HG03045 (cell line): ENCODE data around the gene NCAPH2.
"Not testable (repeated sequence)": the region's sequence is repeated elsewhere in the genome, so short reads cannot be mapped to it uniquely, and the experiment has no call there.

Experiments used
- ATAC-seq: cut with Tn5 transposase; IDR thresholded peaks from one replicate; pipeline ENCODE4 v1.9.1; 2021; ENCODE audit warnings: mild to moderate bottlenecking, moderate library complexity; ENCODE audit not compliant: unreplicated experiment

Gene NCAPH2

GRCh38 chr22:50528682-50529415 lies 20.8 kb downstream of the NCAPH2 start:
- no peak for ATAC-seq

GRCh38 chr22:50529416-50529896 lies 21.4 kb downstream of the NCAPH2 start:
- ATAC-seq: no peak

GRCh38 chr22:50529897-50530579 lies 22.0 kb downstream of the NCAPH2 start, which contains the start of gene TYMP:
TYMP (minus strand) TSS chr22:50530012; CDS start chr22:50529709, 303 bp downstream.
- ATAC-seq: no peak

GRCh38 chr22:50530580-50530876 lies 22.5 kb downstream of the NCAPH2 start:
- no peak for ATAC-seq

GRCh38 chr22:50530877-50531545 lies 23.0 kb downstream of the NCAPH2 start:
- ATAC-seq: no peak

GRCh38 chr22:50531546-50531961 lies 23.5 kb downstream of the NCAPH2 start:
- peak; percentile 28 for ATAC-seq

- ATAC-seq: no peak
These were observed 24.1 kb downstream of the NCAPH2 start for GRCh38 chr22:50531962-50532674.

GRCh38 chr22:50532824-50533796 lies 25.1 kb downstream of the NCAPH2 start:
- no peak for ATAC-seq

GRCh38 chr22:50533856-50534711 lies 26.1 kb downstream of the NCAPH2 start:
- ATAC-seq: not testable (repeated sequence)

- no peak for ATAC-seq
These were observed 27.1 kb downstream of the NCAPH2 start for GRCh38 chr22:50535113-50535512.

GRCh38 chr22:50536226-50536625 lies 28.2 kb downstream of the NCAPH2 start:
- ATAC-seq: no peak

GRCh38 chr22:50537765-50538164 lies 29.7 kb downstream of the NCAPH2 start:
- ATAC-seq: no peak

- no peak for ATAC-seq
These were observed 32.4 kb downstream of the NCAPH2 start for GRCh38 chr22:50540381-50540780.

- ATAC-seq: not testable (repeated sequence)
These were observed 33.6 kb downstream of the NCAPH2 start for GRCh38 chr22:50541667-50542026.

- no peak for ATAC-seq
These were observed 34.4 kb downstream of the NCAPH2 start for GRCh38 chr22:50542416-50542927.

- no peak for ATAC-seq
These were observed 36.2 kb downstream of the NCAPH2 start for GRCh38 chr22:50544078-50544745.

- ATAC-seq: no peak
These were observed 36.8 kb downstream of the NCAPH2 start for GRCh38 chr22:50544746-50545253.
